ENCODE results near the gene ADAMTSL2.

DNA sequence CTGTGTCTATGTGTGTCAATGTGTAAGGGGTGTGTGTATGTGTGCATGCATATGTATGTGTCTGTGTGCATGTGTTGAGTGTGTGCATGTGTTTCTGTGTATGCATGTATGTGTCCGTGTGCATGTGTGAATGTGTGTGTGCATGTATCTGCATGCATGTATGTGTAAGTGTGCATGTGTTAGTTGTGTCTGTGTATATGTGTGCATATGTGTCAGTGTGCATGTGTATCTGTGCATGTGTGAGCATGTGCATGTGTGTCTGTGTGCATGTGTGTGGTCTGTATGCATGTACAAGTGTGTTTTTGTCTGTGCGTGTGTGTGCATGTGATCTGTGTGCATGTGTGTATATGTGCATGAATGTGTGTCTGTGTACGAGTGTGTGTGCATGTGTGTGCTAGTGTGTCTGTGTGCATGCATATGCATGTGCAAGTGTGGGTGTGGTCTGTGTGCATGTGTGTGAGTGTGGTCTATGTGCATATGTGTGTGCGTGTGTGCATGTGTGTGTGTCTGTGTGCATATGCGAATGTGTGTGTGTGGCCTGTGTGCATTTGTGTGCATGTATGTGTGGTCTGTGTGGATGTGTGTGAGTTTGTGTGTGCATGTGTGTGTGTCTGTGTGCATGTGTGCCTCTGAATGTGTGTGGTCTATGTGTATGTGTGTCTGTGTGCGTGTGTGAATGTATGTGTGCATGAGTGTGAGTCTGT lies 65.1 kb downstream of the ADAMTSL2 start:
- TF ChIP-seq, protein P1, sequence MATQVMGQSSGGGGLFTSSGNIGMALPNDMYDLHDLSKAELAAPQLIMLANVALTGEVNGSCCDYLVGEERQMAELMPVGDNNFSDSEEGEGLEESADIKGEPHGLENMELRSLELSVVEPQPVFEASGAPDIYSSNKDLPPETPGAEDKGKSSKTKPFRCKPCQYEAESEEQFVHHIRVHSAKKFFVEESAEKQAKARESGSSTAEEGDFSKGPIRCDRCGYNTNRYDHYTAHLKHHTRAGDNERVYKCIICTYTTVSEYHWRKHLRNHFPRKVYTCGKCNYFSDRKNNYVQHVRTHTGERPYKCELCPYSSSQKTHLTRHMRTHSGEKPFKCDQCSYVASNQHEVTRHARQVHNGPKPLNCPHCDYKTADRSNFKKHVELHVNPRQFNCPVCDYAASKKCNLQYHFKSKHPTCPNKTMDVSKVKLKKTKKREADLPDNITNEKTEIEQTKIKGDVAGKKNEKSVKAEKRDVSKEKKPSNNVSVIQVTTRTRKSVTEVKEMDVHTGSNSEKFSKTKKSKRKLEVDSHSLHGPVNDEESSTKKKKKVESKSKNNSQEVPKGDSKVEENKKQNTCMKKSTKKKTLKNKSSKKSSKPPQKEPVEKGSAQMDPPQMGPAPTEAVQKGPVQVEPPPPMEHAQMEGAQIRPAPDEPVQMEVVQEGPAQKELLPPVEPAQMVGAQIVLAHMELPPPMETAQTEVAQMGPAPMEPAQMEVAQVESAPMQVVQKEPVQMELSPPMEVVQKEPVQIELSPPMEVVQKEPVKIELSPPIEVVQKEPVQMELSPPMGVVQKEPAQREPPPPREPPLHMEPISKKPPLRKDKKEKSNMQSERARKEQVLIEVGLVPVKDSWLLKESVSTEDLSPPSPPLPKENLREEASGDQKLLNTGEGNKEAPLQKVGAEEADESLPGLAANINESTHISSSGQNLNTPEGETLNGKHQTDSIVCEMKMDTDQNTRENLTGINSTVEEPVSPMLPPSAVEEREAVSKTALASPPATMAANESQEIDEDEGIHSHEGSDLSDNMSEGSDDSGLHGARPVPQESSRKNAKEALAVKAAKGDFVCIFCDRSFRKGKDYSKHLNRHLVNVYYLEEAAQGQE (IDR thresholded peaks at IDR 0.05; ENCODE audit: insufficient read depth in 1 of 2, low read depth in 2 of 2, low read length in 2 of 2): no peak
- no peak for TF ChIP-seq TAF1 (IDR thresholded peaks at IDR 0.05; ENCODE audit: borderline replicate concordance, insufficient read depth, low read length)
- no peak for TF ChIP-seq POLR2AphosphoS5 (IDR thresholded peaks at IDR 0.05; ENCODE audit: low read depth, low read length)
